DND-41 (cell line): ENCODE results near the gene C5AR2.
"Not testable (repeated sequence)": the region's sequence is repeated elsewhere in the genome, so short reads cannot be mapped to it uniquely, and the experiment has no call there.

Experiments used
- ATAC-seq: fragments of 200-7000 bp; cut with Tn5 transposase; 3 replicates; pipeline ENCODE4 v1.9.1; 2021; ENCODE audit warnings: low read depth; ENCODE audit not compliant: insufficient read depth
- DNase-seq: peaks from one replicate; pipeline ENCODE4 v3.0.0-alpha.2; 2020
- H2AFZ ChIP-seq: 2 replicates; pipeline ENCODE4 v1.6.0; 2012; ENCODE audit warnings: low read depth, low read length
- H3K27ac ChIP-seq: 2 replicates; pipeline ENCODE4 v1.5.1; 2012; ENCODE audit warnings: low read length, inconsistent platforms
- H3K27me3 ChIP-seq: fragments of 200-600 bp; sonication (generic); 2 replicates; pipeline ENCODE4 v1.6.0; 2012; ENCODE audit warnings: low read length, mild to moderate bottlenecking, inconsistent platforms; ENCODE audit not compliant: insufficient read depth, poor library complexity
- H3K36me3 ChIP-seq: 2 replicates; pipeline ENCODE4 v1.5.1; 2012; ENCODE audit warnings: low read length, inconsistent platforms; ENCODE audit not compliant: insufficient read depth
- H3K4me1 ChIP-seq: 2 replicates; pipeline ENCODE4 v1.5.1; 2012; ENCODE audit warnings: mild to moderate bottlenecking, low read length; ENCODE audit not compliant: insufficient read depth
- H3K4me2 ChIP-seq: 2 replicates; pipeline ENCODE4 v1.6.0; 2012; ENCODE audit warnings: mild to moderate bottlenecking, moderate library complexity, low read length, inconsistent platforms; ENCODE audit not compliant: insufficient read depth
- H3K4me3 ChIP-seq, 2 experiments: fragments of 200-600 bp in 1 of 2; shearing (Covaris generic) in 1 of 2; 2 replicates each; pipeline ENCODE4 v1.5.1; 2012 to 2016; ENCODE audit warnings: inconsistent platforms in 2 of 2, low read length in 2 of 2, mild to moderate bottlenecking in 2 of 2, low read depth in 1 of 2, moderate library complexity in 1 of 2
- H3K79me2 ChIP-seq: 2 replicates; pipeline ENCODE4 v1.6.0; 2012; ENCODE audit warnings: low read length, inconsistent platforms; ENCODE audit not compliant: insufficient read depth
- H3K9ac ChIP-seq: 2 replicates; pipeline ENCODE4 v1.6.0; 2012; ENCODE audit warnings: low read depth, mild to moderate bottlenecking, inconsistent platforms, low read length, moderate library complexity
- H3K9me3 ChIP-seq: 2 replicates; pipeline ENCODE4 v1.5.1; 2012; ENCODE audit warnings: low read length, moderate library complexity, mild to moderate bottlenecking, inconsistent platforms; ENCODE audit not compliant: insufficient read depth, severe bottlenecking
- H4K20me1 ChIP-seq: 2 replicates; pipeline ENCODE4 v1.6.0; 2012; ENCODE audit warnings: low read length; ENCODE audit not compliant: insufficient read depth
- CTCF ChIP-seq: IDR thresholded peaks from 2 replicates; pipeline ENCODE4 v1.5.1; 2012; ENCODE audit warnings: borderline replicate concordance, low read length, moderate library complexity, mild to moderate bottlenecking; ENCODE audit not compliant: poor library complexity, severe bottlenecking; ENCODE audit errors: extremely low read depth
- EZH2 ChIP-seq: IDR thresholded peaks from 3 replicates; pipeline ENCODE4 v1.6.1; 2012; ENCODE audit warnings: borderline replicate concordance, low read depth, mild to moderate bottlenecking, moderate library complexity, low read length, inconsistent platforms; ENCODE audit not compliant: severe bottlenecking

C5AR2 gene

DNA sequence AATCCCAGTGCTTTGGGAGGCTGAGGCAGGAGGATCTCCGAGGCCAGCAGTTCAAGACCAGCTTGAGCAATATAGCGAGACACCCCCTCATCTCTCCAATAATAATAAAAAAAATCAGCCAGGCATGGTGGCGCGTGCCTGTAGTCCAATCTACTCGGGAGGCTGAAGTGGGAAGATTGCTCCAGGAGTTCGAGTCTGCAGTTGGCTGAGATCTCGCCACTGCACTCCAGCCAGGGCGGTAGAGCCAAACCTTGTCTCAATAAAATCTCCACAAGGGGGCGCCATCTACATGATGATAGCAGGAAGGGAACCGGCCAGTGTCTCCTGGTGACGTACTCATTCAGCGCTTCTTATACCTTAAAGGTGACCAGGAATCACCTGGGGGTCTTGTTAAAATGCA, 35.9 kb upstream of the C5AR2 start:
- no peaks in the 10 kb centered on the region for H3K27me3 ChIP-seq
- H3K79me2 ChIP-seq = no peaks in the 10 kb centered on the region
- no peak overlapping the region for H3K9ac ChIP-seq
- H3K4me1 ChIP-seq = no peaks in the 10 kb centered on the region
- H3K27ac ChIP-seq = no peak overlapping the region
- no peak overlapping the region for H2AFZ ChIP-seq
- TF ChIP-seq EZH2 (no peak), CTCF (peak; percentile 81)
- DNase-seq (peak; percentile 76), ATAC-seq (peak; percentile 90)
- no peak overlapping the region for H3K4me2 ChIP-seq
- H4K20me1 ChIP-seq = no peaks in the 10 kb centered on the region
- no peaks in the 10 kb centered on the region for H3K36me3 ChIP-seq
- H3K4me3 ChIP-seq = no peak overlapping the region
- H3K9me3 ChIP-seq = no peaks in the 10 kb centered on the region

GRCh38 chr19:47300867-47301266, 31.1 kb upstream of the C5AR2 start:
- not testable (repeated sequence) for H3K4me2 ChIP-seq, H4K20me1 ChIP-seq, H2AFZ ChIP-seq, H3K27me3 ChIP-seq, ATAC-seq, H3K9me3 ChIP-seq, H3K36me3 ChIP-seq, DNase-seq, H3K27ac ChIP-seq, H3K4me3 ChIP-seq, H3K79me2 ChIP-seq, H3K9ac ChIP-seq, H3K4me1 ChIP-seq

GRCh38 chr19:47302249-47302648, 29.7 kb upstream of the C5AR2 start:
- H3K27me3 ChIP-seq = no peaks in the 10 kb centered on the region
- H3K9me3 ChIP-seq = no peaks in the 10 kb centered on the region
- H2AFZ ChIP-seq = no peak overlapping the region
- H4K20me1 ChIP-seq = no peaks in the 10 kb centered on the region
- H3K79me2 ChIP-seq = no peaks in the 10 kb centered on the region
- no peak overlapping the region for H3K4me2 ChIP-seq
- no peak for TF ChIP-seq CTCF
- no peak for TF ChIP-seq EZH2
- no peak overlapping the region for H3K27ac ChIP-seq
- ATAC-seq (no peak), DNase-seq (no peak)
- H3K36me3 ChIP-seq = no peaks in the 10 kb centered on the region
- H3K4me3 ChIP-seq = no peak overlapping the region
- H3K9ac ChIP-seq = no peak overlapping the region
- 0 out of 2 replicates have a peak, but pooled peaks cover 5% of the 10 kb centered on the region for H3K4me1 ChIP-seq

GRCh38 chr19:47303966-47304365, 28.0 kb upstream of the C5AR2 start:
- Histone ChIP-seq H3K27me3 (no peaks in the 10 kb centered on the region), H3K4me3 (no peak overlapping the region), H2AFZ (no peak overlapping the region), H3K4me2 (no peak overlapping the region), H3K79me2 (no peaks in the 10 kb centered on the region), H3K36me3 (no peaks in the 10 kb centered on the region), H3K27ac (no peak overlapping the region), H3K9ac (no peak overlapping the region), H4K20me1 (no peaks in the 10 kb centered on the region), H3K9me3 (no peaks in the 10 kb centered on the region), H3K4me1 (0 out of 2 replicates have a peak, but pooled peaks cover 5% of the 10 kb centered on the region)
- TF ChIP-seq CTCF (no peak), EZH2 (no peak)
- no peak for DNase-seq
- ATAC-seq = no peak
